SK-N-SH (cell line): ENCODE measurements around the gene MPV17. TPM values are rescaled to one million over a fixed set of nuclear protein-coding genes. Genes with fewer than 3 reads are reported as not detected.

Source experiments
- CTCF ChIA-PET: fragments of 300-600, 350-600 bp; formaldehyde crosslinking; extraction: SDS; loops from one replicate; lab custom pipeline; 2021; lab: Yijun Ruan, JAX
- POLR2A ChIA-PET: fragments of 350-600 bp; sonication (Branson Sonifier 250); formaldehyde crosslinking; extraction: SDS; loops from one replicate; lab custom pipeline; 2020; ENCODE audit warnings: antibody characterized with exemption, inconsistent platforms; lab: Yijun Ruan, JAX
- DNase-seq: peaks from one replicate; pipeline ENCODE4 v3.0.0; 2012
- H2AFZ ChIP-seq: fragments of 200-600 bp; sonication (generic); 2 replicates; pipeline ENCODE4 v1.8.1; 2016; ENCODE audit warnings: antibody characterized with exemption, mild to moderate bottlenecking, low read depth
- H3F3A ChIP-seq: fragments of 200-600 bp; sonication (generic); replicated peaks from 2 replicates; pipeline ENCODE3; 2016; ENCODE audit warnings: antibody characterized with exemption, mild to moderate bottlenecking; ENCODE audit not compliant: insufficient read depth
- H3K27ac ChIP-seq, 2 experiments: fragments of 200-500 bp in 1 of 2; fragments of 200-600 bp in 1 of 2; sonication (Bioruptor generic) in 1 of 2; sonication (generic), shearing (Covaris generic) in 1 of 2; 2 replicates each; pipeline versions ENCODE4 v1.5.1 to v1.6.1; 2014 to 2016; ENCODE audit warnings: low read depth in 2 of 2, inconsistent platforms in 1 of 2, low read length in 1 of 2, mild to moderate bottlenecking in 1 of 2, mixed read lengths in 1 of 2
- H3K27me3 ChIP-seq: fragments of 200-600 bp; sonication (generic), shearing (Covaris generic); 2 replicates; pipeline ENCODE4 v1.6.1; 2016; ENCODE audit warnings: mixed run types; ENCODE audit not compliant: insufficient read depth
- H3K36me3 ChIP-seq, 2 experiments: fragments of 200-500 bp in 1 of 2; fragments of 200-600 bp in 1 of 2; sonication (Bioruptor generic) in 1 of 2; sonication (generic) in 1 of 2; replicated peaks in 1 of 2; 2 replicates each; pipeline versions ENCODE3 to v1.5.1; 2014 to 2016; ENCODE audit warnings: low read length in 1 of 2, mild to moderate bottlenecking in 1 of 2; ENCODE audit not compliant: insufficient read depth in 2 of 2, control insufficient read depth in 1 of 2
- H3K4me1 ChIP-seq, 2 experiments: fragments of 200-500 bp in 1 of 2; fragments of 200-600 bp in 1 of 2; sonication (Bioruptor generic) in 1 of 2; sonication (generic), shearing (Covaris generic) in 1 of 2; 2 replicates each; pipeline versions ENCODE4 v1.5.1 to v1.6.1; 2014 to 2016; ENCODE audit warnings: low read depth in 1 of 2, low read length in 1 of 2, mixed run types in 1 of 2; ENCODE audit not compliant: insufficient read depth in 2 of 2, control insufficient read depth in 1 of 2
- H3K4me2 ChIP-seq: fragments of 200-600 bp; sonication (generic), shearing (Covaris generic); 2 replicates; pipeline ENCODE4 v1.6.1; 2017; ENCODE audit warnings: mixed run types
- H3K4me3 ChIP-seq, 2 experiments: fragments of 200-500 bp in 1 of 2; fragments of 200-600 bp in 1 of 2; sonication (Bioruptor generic) in 1 of 2; sonication (generic), shearing (Covaris generic) in 1 of 2; 2 replicates each; pipeline versions ENCODE4 v1.5.1 to v1.8.1; 2014 to 2016; ENCODE audit warnings: low read depth in 2 of 2, inconsistent platforms in 1 of 2, low read length in 1 of 2, mild to moderate bottlenecking in 1 of 2, mixed read lengths in 1 of 2, moderate library complexity in 1 of 2
- H3K79me2 ChIP-seq: fragments of 200-600 bp; sonication (generic); 2 replicates; pipeline ENCODE4 v1.8.1; 2017; ENCODE audit warnings: mild to moderate bottlenecking; ENCODE audit not compliant: insufficient read depth
- H3K9ac ChIP-seq: fragments of 200-600 bp; sonication (generic); 2 replicates; pipeline ENCODE4 v1.6.1; 2017; ENCODE audit warnings: mixed run types
- H3K9me2 ChIP-seq: fragments of 200-600 bp; sonication (generic); 2 replicates; pipeline ENCODE4 v1.6.1; 2017; ENCODE audit warnings: mixed run types
- H3K9me3 ChIP-seq: fragments of 200-600 bp; sonication (generic); 2 replicates; pipeline ENCODE4 v1.6.1; 2017; ENCODE audit warnings: mixed run types, mild to moderate bottlenecking, moderate library complexity
- H4K20me1 ChIP-seq: fragments of 200-600 bp; sonication (generic); 2 replicates; pipeline ENCODE4 v1.6.1; 2017; ENCODE audit warnings: mild to moderate bottlenecking, mixed run types; ENCODE audit not compliant: insufficient read depth
- CHD2 ChIP-seq: fragments of 150-350 bp; IDR thresholded peaks from 2 replicates; pipeline ENCODE4 v1.6.1; 2018; ENCODE audit warnings: low read length; ENCODE audit not compliant: partially characterized antibody
- EZH2phosphoT487 ChIP-seq: fragments of 200-600 bp; sonication (generic); IDR thresholded peaks from 2 replicates; pipeline ENCODE4 v1.6.1; 2017; ENCODE audit warnings: low read depth, mixed run types, mild to moderate bottlenecking, antibody characterized with exemption, moderate library complexity, borderline replicate concordance
- FOXJ3 ChIP-seq: sonication (generic); formaldehyde crosslinking; IDR thresholded peaks from 2 replicates; pipeline ENCODE4 v1.5.1; 2020; ENCODE audit warnings: mild to moderate bottlenecking, missing genetic modification reagents
- FOXM1 ChIP-seq: IDR thresholded peaks from 2 replicates; pipeline ENCODE4 v1.4.0; 2012; ENCODE audit warnings: low read depth, mild to moderate bottlenecking
- GABPA ChIP-seq: IDR thresholded peaks from 2 replicates; pipeline ENCODE4 v1.4.0; 2012; ENCODE audit warnings: low read depth, mild to moderate bottlenecking
- JUND ChIP-seq: IDR thresholded peaks from 2 replicates; pipeline ENCODE4 v1.4.0; 2012
- NRF1 ChIP-seq: IDR thresholded peaks from 2 replicates; pipeline ENCODE4 v1.6.1; 2012; ENCODE audit warnings: low read depth, mild to moderate bottlenecking, low read length
- POLR2AphosphoS5 ChIP-seq: IDR thresholded peaks from 2 replicates; pipeline ENCODE4 v1.6.1; 2012; ENCODE audit warnings: low read depth, low read length
- RFX5 ChIP-seq: IDR thresholded peaks from 2 replicates; pipeline ENCODE4 v1.6.1; 2012; ENCODE audit warnings: mild to moderate bottlenecking, improper control_type of control experiment, low read length
- TCF12 ChIP-seq: IDR thresholded peaks from 2 replicates; pipeline ENCODE4 v1.4.0; 2012
- TEAD4 ChIP-seq: IDR thresholded peaks from 2 replicates; pipeline ENCODE4 v1.4.0; 2012; ENCODE audit warnings: mild to moderate bottlenecking, borderline replicate concordance; ENCODE audit not compliant: insufficient read depth
- WGBS: methylation state at CpG from one replicate; pipeline ENCODE4 v1.1.6; 2017; ENCODE audit warnings: low lambda C conversion rate; 5-methylcytosine and 5-hydroxymethylcytosine counted together
- polyA plus RNA-seq, 3 experiments: library from polyadenylated mRNA; depleted of rRNA; stranded (reverse); fragments of >200 nt; gene quantifications; 2 replicates each; pipeline ENCODE4 v1.2.3, GENCODE V29; 2012
- TF ChIP-seq, protein P1 (sequence below): IDR thresholded peaks from 2 replicates; pipeline ENCODE4 v1.6.1; 2012; ENCODE audit warnings: mild to moderate bottlenecking, low read depth, low read length, moderate library complexity
- TF ChIP-seq, protein P2 (sequence below): fragments of 200-600 bp; sonication (generic); IDR thresholded peaks from 2 replicates; pipeline ENCODE4 v1.6.1; 2017; ENCODE audit warnings: antibody characterized with exemption, mild to moderate bottlenecking, moderate library complexity
- TF ChIP-seq, protein P3 (sequence below): IDR thresholded peaks from 2 replicates; pipeline ENCODE4 v1.4.0; 2012; ENCODE audit warnings: low read depth, borderline replicate concordance
- TF ChIP-seq, protein P4 (sequence below): IDR thresholded peaks from 2 replicates; pipeline ENCODE4 v1.4.0; 2012; ENCODE audit warnings: low read depth

The MPV17 gene
- polyA plus RNA-seq, 1 of the 3 experiments (the other 2 are of a cell fraction) = 255 TPM

DNA sequence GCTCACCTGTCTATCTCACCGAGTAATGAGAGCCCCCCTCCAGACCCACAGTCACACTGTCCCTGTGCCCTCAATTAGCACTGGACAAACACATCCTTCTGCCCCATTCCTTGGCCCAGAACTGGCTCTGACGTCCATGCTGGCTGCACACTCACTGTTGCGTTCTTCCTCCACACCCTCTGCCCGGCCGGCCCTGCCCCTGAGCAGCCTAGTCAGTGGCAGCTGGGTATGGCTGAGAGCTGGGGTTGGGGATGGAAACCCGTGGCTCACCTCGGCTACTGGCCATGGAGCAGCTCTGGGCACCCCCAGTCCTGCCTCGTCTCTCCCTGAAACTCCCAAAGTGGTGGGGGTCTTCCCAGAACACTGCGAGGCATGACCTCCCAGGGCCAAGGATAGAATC is 8.2 kb downstream of the MPV17 start:
- H3K4me1 ChIP-seq = peaks cover 0 to 10% of the 10 kb centered on the region in 2 experiments; a peak in 1 of 4 replicates
- H3K9me3 ChIP-seq = no peaks in the 10 kb centered on the region
- POLR2A ChIA-PET = interaction anchor here (0.6 to 1.8 kb wide), 3 partner anchors 8 to 36 kb away, joined by 3 to 11 read pairs (median 6); partner anchors contain the start of gene MPV17
- H3K27me3 ChIP-seq = no peaks in the 10 kb centered on the region
- H4K20me1 ChIP-seq = no peaks in the 10 kb centered on the region
- H3K36me3 ChIP-seq = peaks cover 5 to 19% of the 10 kb centered on the region in 2 experiments
- no peak overlapping the region for H3K4me2 ChIP-seq
- H3K9ac ChIP-seq = no peak overlapping the region
- no peak overlapping the region for H3K27ac ChIP-seq
- no peak for DNase-seq
- 92% methylated on average over 8 of the region's 9 CpGs for WGBS
- CTCF ChIA-PET = interaction anchor here (1.3 to 5.2 kb wide), 4 partner anchors 10 to 216 kb away, joined by 3 to 43 read pairs (median 6); no protein-coding TSS in a partner anchor
- H3K79me2 ChIP-seq = peaks cover 8% of the 10 kb centered on the region; the same call in 1 of the 2 replicates
- no peak overlapping the region for H3K4me3 ChIP-seq
- H3F3A ChIP-seq = no peaks in the 10 kb centered on the region
- no peak overlapping the region for H2AFZ ChIP-seq
- TF ChIP-seq JUND (no peak), EZH2phosphoT487 (no peak), POLR2AphosphoS5 (no peak)
- TF ChIP-seq, protein P1, sequence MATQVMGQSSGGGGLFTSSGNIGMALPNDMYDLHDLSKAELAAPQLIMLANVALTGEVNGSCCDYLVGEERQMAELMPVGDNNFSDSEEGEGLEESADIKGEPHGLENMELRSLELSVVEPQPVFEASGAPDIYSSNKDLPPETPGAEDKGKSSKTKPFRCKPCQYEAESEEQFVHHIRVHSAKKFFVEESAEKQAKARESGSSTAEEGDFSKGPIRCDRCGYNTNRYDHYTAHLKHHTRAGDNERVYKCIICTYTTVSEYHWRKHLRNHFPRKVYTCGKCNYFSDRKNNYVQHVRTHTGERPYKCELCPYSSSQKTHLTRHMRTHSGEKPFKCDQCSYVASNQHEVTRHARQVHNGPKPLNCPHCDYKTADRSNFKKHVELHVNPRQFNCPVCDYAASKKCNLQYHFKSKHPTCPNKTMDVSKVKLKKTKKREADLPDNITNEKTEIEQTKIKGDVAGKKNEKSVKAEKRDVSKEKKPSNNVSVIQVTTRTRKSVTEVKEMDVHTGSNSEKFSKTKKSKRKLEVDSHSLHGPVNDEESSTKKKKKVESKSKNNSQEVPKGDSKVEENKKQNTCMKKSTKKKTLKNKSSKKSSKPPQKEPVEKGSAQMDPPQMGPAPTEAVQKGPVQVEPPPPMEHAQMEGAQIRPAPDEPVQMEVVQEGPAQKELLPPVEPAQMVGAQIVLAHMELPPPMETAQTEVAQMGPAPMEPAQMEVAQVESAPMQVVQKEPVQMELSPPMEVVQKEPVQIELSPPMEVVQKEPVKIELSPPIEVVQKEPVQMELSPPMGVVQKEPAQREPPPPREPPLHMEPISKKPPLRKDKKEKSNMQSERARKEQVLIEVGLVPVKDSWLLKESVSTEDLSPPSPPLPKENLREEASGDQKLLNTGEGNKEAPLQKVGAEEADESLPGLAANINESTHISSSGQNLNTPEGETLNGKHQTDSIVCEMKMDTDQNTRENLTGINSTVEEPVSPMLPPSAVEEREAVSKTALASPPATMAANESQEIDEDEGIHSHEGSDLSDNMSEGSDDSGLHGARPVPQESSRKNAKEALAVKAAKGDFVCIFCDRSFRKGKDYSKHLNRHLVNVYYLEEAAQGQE = no peak
- TF ChIP-seq, protein P2, sequence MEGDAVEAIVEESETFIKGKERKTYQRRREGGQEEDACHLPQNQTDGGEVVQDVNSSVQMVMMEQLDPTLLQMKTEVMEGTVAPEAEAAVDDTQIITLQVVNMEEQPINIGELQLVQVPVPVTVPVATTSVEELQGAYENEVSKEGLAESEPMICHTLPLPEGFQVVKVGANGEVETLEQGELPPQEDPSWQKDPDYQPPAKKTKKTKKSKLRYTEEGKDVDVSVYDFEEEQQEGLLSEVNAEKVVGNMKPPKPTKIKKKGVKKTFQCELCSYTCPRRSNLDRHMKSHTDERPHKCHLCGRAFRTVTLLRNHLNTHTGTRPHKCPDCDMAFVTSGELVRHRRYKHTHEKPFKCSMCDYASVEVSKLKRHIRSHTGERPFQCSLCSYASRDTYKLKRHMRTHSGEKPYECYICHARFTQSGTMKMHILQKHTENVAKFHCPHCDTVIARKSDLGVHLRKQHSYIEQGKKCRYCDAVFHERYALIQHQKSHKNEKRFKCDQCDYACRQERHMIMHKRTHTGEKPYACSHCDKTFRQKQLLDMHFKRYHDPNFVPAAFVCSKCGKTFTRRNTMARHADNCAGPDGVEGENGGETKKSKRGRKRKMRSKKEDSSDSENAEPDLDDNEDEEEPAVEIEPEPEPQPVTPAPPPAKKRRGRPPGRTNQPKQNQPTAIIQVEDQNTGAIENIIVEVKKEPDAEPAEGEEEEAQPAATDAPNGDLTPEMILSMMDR = no peak
- H3K9me2 ChIP-seq = no peaks in the 10 kb centered on the region

DNA sequence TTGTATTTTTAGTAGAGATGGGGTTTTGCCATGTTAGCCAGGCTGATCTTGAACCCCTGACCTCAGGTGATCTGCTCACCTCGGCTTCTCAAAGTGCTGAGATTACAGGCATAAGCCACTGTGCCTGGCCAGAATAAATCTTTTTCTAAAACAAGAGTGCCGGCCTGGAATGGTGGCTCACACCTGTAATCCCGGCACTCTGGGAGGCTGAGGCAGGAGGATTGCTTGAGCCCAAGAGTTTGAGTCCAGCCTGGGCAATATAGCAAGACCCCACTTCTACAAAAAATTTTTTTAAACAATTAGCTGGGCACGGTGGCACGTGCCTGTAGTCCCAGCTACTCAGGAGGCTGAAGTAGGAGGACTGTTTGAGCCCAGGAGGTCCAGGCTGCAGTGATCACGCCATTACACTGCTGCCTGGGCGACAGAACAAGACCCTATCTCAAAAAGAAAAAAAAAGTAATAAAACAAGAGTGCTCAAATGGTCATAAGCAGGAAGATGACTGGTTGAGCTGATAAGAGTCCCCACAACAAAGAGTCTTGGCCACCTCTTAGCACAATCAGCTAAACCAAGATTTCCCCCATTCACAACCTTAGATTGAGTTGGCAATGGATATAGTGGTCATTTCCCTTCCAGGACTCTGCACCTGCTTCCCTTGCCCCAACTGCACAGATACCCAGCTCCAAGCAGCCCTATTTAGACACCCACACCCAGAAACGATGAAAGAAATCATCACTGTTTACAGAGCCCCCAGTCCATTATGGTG is 8.8 kb downstream of the MPV17 start:
- Histone ChIP-seq H3K9ac (no peak overlapping the region), H3K27me3 (no peaks in the 10 kb centered on the region), H3K79me2 (peaks cover 3% of the 10 kb centered on the region; the same call in 1 of the 2 replicates), H3K36me3 (peaks cover 5 to 19% of the 10 kb centered on the region in 2 experiments), H2AFZ (no peak overlapping the region), H3K9me3 (no peaks in the 10 kb centered on the region), H3K9me2 (no peaks in the 10 kb centered on the region), H3K4me2 (no peak overlapping the region), H3F3A (no peaks in the 10 kb centered on the region), H3K4me3 (no peak overlapping the region), H4K20me1 (no peaks in the 10 kb centered on the region), H3K27ac (no peak overlapping the region), H3K4me1 (peaks cover 0 to 10% of the 10 kb centered on the region in 2 experiments; a peak in 1 of 4 replicates)
- 95% methylated on average over 8 of the region's 8 CpGs for WGBS
- ChIA-PET POLR2A (interaction anchor here (1.8 kb wide), 1 partner anchor 9 kb away, joined by 11 read pairs; the partner anchor contains the start of gene MPV17), CTCF (interaction anchor here (0.6 to 5.2 kb wide), 5 partner anchors 10 to 215 kb away, joined by 3 to 43 read pairs (median 5); no protein-coding TSS in a partner anchor)
- no peak for DNase-seq
- no peak for TF ChIP-seq FOXM1
- TF ChIP-seq, protein P1 = no peak
- no peak for TF ChIP-seq POLR2AphosphoS5
- TF ChIP-seq NRF1 = no peak
- TF ChIP-seq, protein P3, sequence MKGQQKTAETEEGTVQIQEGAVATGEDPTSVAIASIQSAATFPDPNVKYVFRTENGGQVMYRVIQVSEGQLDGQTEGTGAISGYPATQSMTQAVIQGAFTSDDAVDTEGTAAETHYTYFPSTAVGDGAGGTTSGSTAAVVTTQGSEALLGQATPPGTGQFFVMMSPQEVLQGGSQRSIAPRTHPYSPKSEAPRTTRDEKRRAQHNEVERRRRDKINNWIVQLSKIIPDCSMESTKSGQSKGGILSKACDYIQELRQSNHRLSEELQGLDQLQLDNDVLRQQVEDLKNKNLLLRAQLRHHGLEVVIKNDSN = no peak
- TF ChIP-seq TEAD4 = no peak
- TF ChIP-seq, protein P4, sequence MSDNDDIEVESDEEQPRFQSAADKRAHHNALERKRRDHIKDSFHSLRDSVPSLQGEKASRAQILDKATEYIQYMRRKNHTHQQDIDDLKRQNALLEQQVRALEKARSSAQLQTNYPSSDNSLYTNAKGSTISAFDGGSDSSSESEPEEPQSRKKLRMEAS = no peak
- TF ChIP-seq FOXJ3 (CRISPR knock-in tag) = no peak
- no peak for TF ChIP-seq GABPA
- TF ChIP-seq CHD2 = no peak
- TF ChIP-seq RFX5 = no peak
- TF ChIP-seq TCF12 = no peak
